Ovary (tissue), 3 donors: ENCODE results near the gene LRRC27.

Experiments used
- CTCF ChIP-seq, 3 donors: fragments of 450-650 bp in 2 of 3; fragments of 200-600 bp in 1 of 3; IDR thresholded peaks; one replicate each; pipeline versions ENCODE4 v1.5.1 to v1.8.0; 2016 to 2022; ENCODE audit warnings: antibody characterized with exemption in 3 of 3, mild to moderate bottlenecking in 1 of 3
- EP300 ChIP-seq: sonication (generic); formaldehyde crosslinking; IDR thresholded peaks from one replicate; pipeline ENCODE4 v1.6.1; 2017; ENCODE audit warnings: antibody characterized with exemption
- POLR2A ChIP-seq: fragments of 450-650 bp; IDR thresholded peaks from one replicate; pipeline ENCODE4 v1.6.1; 2017; ENCODE audit warnings: antibody characterized with exemption, mild to moderate bottlenecking, moderate library complexity
- donor health status: DM: no; HTN: no; CAD: no.

- TF ChIP-seq POLR2A (no peak), CTCF (IDR thresholded peaks at IDR 0.05) (no peak), EP300 (no peak)
Measured at GRCh38 chr10:132401401-132402118, 69.6 kb downstream of the LRRC27 start.
